CD4-positive, alpha-beta T cell (primary cell): ENCODE results near the gene OGDH. TPM values are rescaled to one million over a fixed set of nuclear protein-coding genes. Genes with fewer than 3 reads are reported as not detected.

Experiments used
- ATAC-seq: fragments of 200-7000 bp; cut with Tn5 transposase; one replicate; pipeline ENCODE4 v1.10.0; 2022; ENCODE audit warnings: mild to moderate bottlenecking; ENCODE audit not compliant: poor library complexity
- CTCF ChIA-PET: fragments of 350-600 bp; sonication (Branson Sonifier 250); formaldehyde crosslinking; loops from one replicate; lab custom pipeline; 2021; ENCODE audit warnings: antibody characterized with exemption, inconsistent platforms; lab: Charles Lee
- POLR2A ChIA-PET: fragments of 350-600 bp; sonication (Branson Sonifier 250); formaldehyde crosslinking; loops from one replicate; lab custom pipeline; 2021; ENCODE audit warnings: antibody characterized with exemption, inconsistent platforms; lab: Charles Lee
- DNase-seq, 14 experiments: peaks; one replicate each; pipeline ENCODE4 v3.0.0-alpha.2; 2013 to 2020; ENCODE audit warnings: mixed read lengths in 2 of 14
- H3K27ac ChIP-seq, 2 donors: one replicate each; pipeline versions ENCODE4 v1.5.1 to v1.7.0; 2013; ENCODE audit warnings: low read length in 2 of 2, low read depth in 1 of 2, mild to moderate bottlenecking in 1 of 2
- H3K27me3 ChIP-seq, 2 experiments: 1 replicate in 1 of 2; 2 replicates in 1 of 2; pipeline versions ENCODE4 v1.6.1 to v1.7.0; 2013; ENCODE audit warnings: low read length in 2 of 2, control low read depth in 1 of 2, mild to moderate bottlenecking in 1 of 2, moderate library complexity in 1 of 2; ENCODE audit not compliant: insufficient read depth in 2 of 2, control insufficient read depth in 1 of 2
- H3K36me3 ChIP-seq: one replicate; pipeline ENCODE4 v1.6.1; 2013; ENCODE audit warnings: low read length, control low read depth; ENCODE audit not compliant: insufficient read depth
- H3K4me1 ChIP-seq: one replicate; pipeline ENCODE4 v1.6.1; 2013; ENCODE audit warnings: low read length, control low read depth; ENCODE audit not compliant: insufficient read depth
- H3K4me3 ChIP-seq: one replicate; pipeline ENCODE4 v1.5.1; 2013; ENCODE audit warnings: mild to moderate bottlenecking, low read length, moderate library complexity
- H3K9me3 ChIP-seq, 2 experiments: 1 replicate in 1 of 2; 2 replicates in 1 of 2; pipeline versions ENCODE4 v1.6.1 to v1.7.0; 2013; ENCODE audit warnings: low read length in 2 of 2, mild to moderate bottlenecking in 2 of 2, control low read depth in 1 of 2, moderate library complexity in 1 of 2; ENCODE audit not compliant: control insufficient read depth in 1 of 2, insufficient read depth in 1 of 2
- H3K27ac Mint-ChIP-seq: one replicate; pipeline ENCODE4 v1.8.0; 2020; ENCODE audit warnings: mixed read lengths
- H3K27me3 Mint-ChIP-seq: one replicate; pipeline ENCODE4 v1.8.0; 2021; ENCODE audit warnings: mixed read lengths
- H3K36me3 Mint-ChIP-seq: one replicate; pipeline ENCODE4 v1.8.0; 2021; ENCODE audit warnings: low read depth, mixed read lengths
- H3K4me1 Mint-ChIP-seq: one replicate; pipeline ENCODE4 v1.8.0; 2021; ENCODE audit warnings: low read depth, mixed read lengths
- H3K4me3 Mint-ChIP-seq: one replicate; pipeline ENCODE4 v1.8.0; 2020; ENCODE audit warnings: mild to moderate bottlenecking, mixed read lengths
- H3K9me3 Mint-ChIP-seq: one replicate; pipeline ENCODE4 v1.8.0; 2020; ENCODE audit warnings: mixed read lengths
- CTCF ChIP-seq: fragments of 200-600 bp; IDR thresholded peaks from one replicate; pipeline ENCODE4 v1.8.0; 2022; ENCODE audit warnings: antibody characterized with exemption, mild to moderate bottlenecking
- intact Hi-C, 2 experiments: fragments of 100-400 bp; cut with DNase I in 1 of 2; cut with micrococcal nuclease in 1 of 2; formaldehyde crosslinking; loops; one replicate each; pipeline versions ENCODE4 v1.15.1 to v1.9.0; 2023 to 2025; cut with DNase I, micrococcal nuclease
- total RNA-seq, 174 experiments: library from RNA in 2 of 174; stranded (reverse) in 2 of 174; gene quantifications; one replicate each; pipeline ENCODE4 v1.2.3 and lab custom pipeline; 2021 to 2026

The OGDH gene
- total RNA-seq, 2 experiments from 2014 or later, result 39.8 to 43.8 TPM

GRCh38 chr7:44603193-44603592, 3.2 kb upstream of the OGDH start:
- Histone ChIP-seq H3K9me3 (no peaks in the 10 kb centered on the region), H3K27me3 (no peaks in the 10 kb centered on the region), H3K27ac (no peak overlapping the region), H3K4me1 (peaks cover 18% of the 10 kb centered on the region), H3K36me3 (no peaks in the 10 kb centered on the region), H3K4me3 (no peak overlapping the region)
- Mint-ChIP-seq H3K36me3 (peaks cover 16% of the 10 kb centered on the region), H3K27ac (no peak overlapping the region), H3K9me3 (no peaks in the 10 kb centered on the region), H3K4me1 (peaks cover 23% of the 10 kb centered on the region), H3K27me3 (peaks cover 5% of the 10 kb centered on the region), H3K4me3 (no peak overlapping the region)
- ChIA-PET CTCF (no interaction called here), POLR2A (no interaction called here)
- ATAC-seq (no peak), DNase-seq (no peak)
- intact Hi-C loops, result no loop called here
- no peak for TF ChIP-seq CTCF

DNA sequence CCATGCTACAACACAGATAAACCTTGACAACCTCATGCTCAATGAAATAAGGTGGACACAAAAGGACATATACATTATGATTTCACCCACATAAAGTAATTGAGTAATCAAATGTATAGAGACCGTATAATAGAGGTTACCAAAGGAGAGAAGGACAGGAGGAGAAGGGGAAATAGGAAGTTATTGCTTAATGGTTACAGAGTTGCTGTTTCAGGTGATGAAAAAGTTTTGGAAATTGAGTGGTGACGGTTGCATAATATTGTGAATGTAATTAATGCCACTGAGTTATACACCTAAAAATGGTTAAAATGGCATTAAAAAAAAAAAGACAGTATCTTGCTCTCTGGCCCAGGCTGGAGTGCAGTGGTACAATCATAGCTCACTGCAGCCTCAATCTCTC, 1.5 kb upstream of the OGDH start:
- no peaks in the 10 kb centered on the region for H3K27me3 ChIP-seq
- no peaks in the 10 kb centered on the region for H3K9me3 Mint-ChIP-seq
- peak overlapping the region in 1 of 2 donors; percentile 61 for H3K27ac ChIP-seq
- ATAC-seq (no peak), DNase-seq (no peak)
- H3K4me1 ChIP-seq, result peaks cover 33% of the 10 kb centered on the region
- no peaks in the 10 kb centered on the region for H3K36me3 ChIP-seq
- peaks cover 5% of the 10 kb centered on the region for H3K27me3 Mint-ChIP-seq
- H3K4me1 Mint-ChIP-seq, result peaks cover 38% of the 10 kb centered on the region
- no peak overlapping the region for H3K4me3 ChIP-seq
- intact Hi-C loops, result loop anchor here (5.0 kb wide), 2 partner anchors 192 to 282 kb away; partner anchors contain the start of genes PPIA (in 2 of the 2) and PURB (in 1 of the 2)
- H3K27ac Mint-ChIP-seq, result peak overlapping the region; percentile 100
- no peaks in the 10 kb centered on the region for H3K9me3 ChIP-seq
- H3K4me3 Mint-ChIP-seq, result peak overlapping the region; percentile 62
- peaks cover 16% of the 10 kb centered on the region for H3K36me3 Mint-ChIP-seq
- no peak for TF ChIP-seq CTCF
- POLR2A ChIA-PET, result interaction anchor here (0.6 to 3.8 kb wide), 6 partner anchors 11 to 400 kb away, joined by 4 to 229 read pairs (median 51); partner anchors contain the start of genes H2AZ2, PURB and TMED4
- CTCF ChIA-PET, result interaction anchor here (1.1 kb wide), 1 partner anchor 58 kb away, joined by 3 read pairs; no protein-coding TSS in a partner anchor

- Mint-ChIP-seq H3K4me1 (peaks cover 51% of the 10 kb centered on the region), H3K9me3 (no peaks in the 10 kb centered on the region)
- intact Hi-C loops, result loop anchor here (1.0 to 5.0 kb wide), 6 partner anchors 26 to 503 kb away; partner anchors contain the start of genes PPIA (in 2 of the 2), PURB (in 1 of the 2), TBRG4 (in 1 of the 2) and ZMIZ2 (in 1 of the 2)
These were observed 978 bp downstream of the OGDH start for GRCh38 chr7:44607141-44608068.

More at GRCh38 chr7:44607141-44608068, 978 bp downstream of the OGDH start:
- peak overlapping the region; percentile 100 for H3K4me3 Mint-ChIP-seq
- TF ChIP-seq CTCF, result no peak
- ChIA-PET CTCF (interaction anchor here (0.9 to 2.0 kb wide), 6 partner anchors 10 to 308 kb away, joined by 3 to 12 read pairs (median 4); no protein-coding TSS in a partner anchor), POLR2A (interaction anchor here (1.0 to 3.8 kb wide), 26 partner anchors 9 to 504 kb away, joined by 3 to 229 read pairs (median 12); partner anchors contain the start of genes CCM2, DDX56, H2AZ2 and MYO1G)
- H3K27ac Mint-ChIP-seq, result peak overlapping the region; percentile 100
- peaks cover 46% of the 10 kb centered on the region for H3K4me1 ChIP-seq
- peak overlapping the region; percentile 69 for H3K4me3 ChIP-seq
- no peak for DNase-seq
- H3K36me3 ChIP-seq, result no peaks in the 10 kb centered on the region
- no peaks in the 10 kb centered on the region for H3K27me3 ChIP-seq
- no peaks in the 10 kb centered on the region for H3K9me3 ChIP-seq
- peaks cover 5% of the 10 kb centered on the region for H3K27me3 Mint-ChIP-seq
- peaks cover 16% of the 10 kb centered on the region for H3K36me3 Mint-ChIP-seq
- H3K27ac ChIP-seq, result peak overlapping the region; percentile 86 to 99
- peak; percentile 24 for ATAC-seq
